HG02571 (cell line): ENCODE results near the gene FPR3.
"Not testable (repeated sequence)": the region's sequence is repeated elsewhere in the genome, so short reads cannot be mapped to it uniquely, and the experiment has no call there.

Experiments
- ATAC-seq: cut with Tn5 transposase; IDR thresholded peaks from one replicate; pipeline ENCODE4 v1.9.1; 2021; ENCODE audit warnings: mild to moderate bottlenecking, moderate library complexity; ENCODE audit not compliant: unreplicated experiment

Gene FPR3

DNA sequence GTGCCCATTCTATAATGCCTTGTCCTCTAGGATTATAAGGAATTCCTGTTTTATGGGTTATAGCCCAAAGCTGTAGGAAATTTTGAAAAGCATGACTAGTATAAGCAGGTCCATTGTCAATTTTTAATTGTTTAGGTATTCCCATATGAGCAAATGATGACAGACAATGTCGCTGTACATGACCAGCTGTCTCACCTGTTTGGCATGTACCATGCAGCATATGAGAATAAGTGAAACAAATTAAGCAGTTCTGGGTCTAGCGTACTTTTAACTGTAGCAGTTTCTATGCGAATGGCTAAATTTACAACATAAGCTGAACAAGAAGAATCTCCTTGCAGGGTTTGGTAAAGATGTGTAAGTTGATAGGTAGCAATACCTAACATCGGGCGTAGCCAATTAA, 11.6 kb downstream of the FPR3 start:
- ATAC-seq = not testable (repeated sequence)

DNA sequence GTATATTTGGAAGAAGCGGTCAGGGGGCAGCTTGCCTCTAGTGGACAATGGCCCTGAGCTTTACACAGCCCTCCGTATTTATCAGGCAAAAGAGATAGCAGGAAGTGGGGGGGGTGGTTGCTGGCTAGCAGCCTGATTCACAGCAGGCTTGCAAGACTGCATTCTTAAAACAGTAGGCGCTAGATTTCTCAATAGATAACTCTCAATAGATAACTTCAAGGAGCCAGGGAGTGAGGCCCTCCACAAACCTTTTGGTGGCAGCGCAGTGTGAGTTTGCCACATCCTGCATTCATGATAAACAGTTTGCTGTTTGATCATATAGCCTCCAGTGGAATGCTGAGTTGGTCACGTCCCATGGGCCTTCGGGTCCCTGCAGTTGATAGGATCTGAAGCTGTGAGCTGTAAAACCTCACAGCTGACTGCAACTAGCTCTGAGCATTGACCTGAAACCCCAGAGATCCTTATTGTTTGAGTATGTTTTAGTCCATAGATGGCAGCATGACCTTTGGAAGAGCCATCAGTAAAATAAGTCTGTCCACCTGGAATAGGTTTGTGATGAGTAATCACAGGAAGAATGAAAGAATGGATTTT, 12.2 kb downstream of the FPR3 start:
- no peak for ATAC-seq

GRCh38 chr19:51807925-51808324, 13.0 kb downstream of the FPR3 start:
- ATAC-seq = no peak

DNA sequence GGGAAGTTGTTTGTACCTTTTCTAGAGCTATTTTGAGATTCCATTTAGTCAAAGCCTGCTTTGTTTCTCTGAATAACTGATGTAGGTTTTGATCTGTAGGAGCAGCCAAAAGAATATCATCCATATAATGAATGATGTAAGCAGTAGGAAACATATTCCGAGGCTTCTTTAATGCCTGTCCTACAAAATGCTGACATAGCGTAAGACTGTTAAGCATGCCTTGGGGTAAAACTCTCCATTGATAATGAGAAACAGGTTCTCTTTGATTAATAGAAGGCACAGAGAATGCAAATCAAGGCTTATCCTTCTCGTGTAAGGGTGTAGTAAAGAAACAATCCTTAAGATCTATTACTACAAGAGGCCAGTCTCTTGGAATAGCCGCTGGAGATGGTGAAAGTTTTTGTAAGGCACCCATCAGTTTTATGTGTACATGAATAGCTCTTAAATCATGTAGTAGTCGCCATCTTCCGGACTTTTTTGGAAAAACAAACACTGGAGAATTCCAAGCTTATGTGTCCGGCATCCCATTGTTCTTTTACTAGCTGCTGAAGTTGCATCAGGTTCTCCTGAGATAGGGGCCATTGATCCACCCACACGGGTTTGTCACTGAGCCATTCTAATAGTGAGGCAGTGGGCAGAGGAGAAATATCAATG, 13.5 kb downstream of the FPR3 start:
- ATAC-seq = no peak

DNA sequence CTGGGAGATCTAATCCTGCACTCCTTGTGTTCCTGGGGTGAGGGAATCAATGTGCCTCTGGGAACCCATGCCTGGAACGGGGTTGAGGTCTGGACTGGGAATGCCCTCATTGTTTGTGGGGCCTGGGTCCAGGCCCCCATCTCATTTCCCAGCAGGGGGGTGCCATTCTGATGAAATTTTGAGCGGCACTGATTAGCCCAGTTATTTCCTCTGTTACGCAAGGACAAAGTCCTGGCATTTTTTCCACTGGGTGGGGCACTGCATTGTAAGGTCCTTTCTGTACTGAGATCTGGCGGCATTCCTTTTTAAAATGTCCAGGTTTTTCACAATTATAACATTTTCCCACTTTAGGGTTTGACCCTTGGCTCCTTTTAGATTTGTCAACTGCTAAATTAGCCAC, 14.8 kb downstream of the FPR3 start:
- no peak for ATAC-seq

DNA sequence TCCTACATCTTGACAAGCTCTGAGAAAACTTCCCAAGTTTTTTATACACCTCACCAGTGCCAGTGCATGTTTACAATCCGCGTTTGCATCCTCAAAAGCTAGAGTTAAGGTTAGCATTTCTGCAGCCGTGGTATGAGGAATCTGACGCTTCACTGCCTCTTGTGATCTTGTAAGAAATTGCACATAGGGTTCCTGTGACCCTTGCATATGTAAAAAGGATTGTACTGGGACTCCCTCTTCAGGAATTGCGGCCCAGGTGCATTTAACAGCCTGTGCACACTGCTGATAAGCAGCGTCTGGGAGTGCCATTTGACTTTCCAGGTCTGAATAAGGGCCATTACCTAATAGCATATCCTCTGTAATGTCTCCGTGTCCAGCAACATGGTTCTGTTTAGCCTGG, 15.3 kb downstream of the FPR3 start:
- no peak for ATAC-seq

- no peak for ATAC-seq
Measured at GRCh38 chr19:51811344-51811743, 16.4 kb downstream of the FPR3 start.

DNA sequence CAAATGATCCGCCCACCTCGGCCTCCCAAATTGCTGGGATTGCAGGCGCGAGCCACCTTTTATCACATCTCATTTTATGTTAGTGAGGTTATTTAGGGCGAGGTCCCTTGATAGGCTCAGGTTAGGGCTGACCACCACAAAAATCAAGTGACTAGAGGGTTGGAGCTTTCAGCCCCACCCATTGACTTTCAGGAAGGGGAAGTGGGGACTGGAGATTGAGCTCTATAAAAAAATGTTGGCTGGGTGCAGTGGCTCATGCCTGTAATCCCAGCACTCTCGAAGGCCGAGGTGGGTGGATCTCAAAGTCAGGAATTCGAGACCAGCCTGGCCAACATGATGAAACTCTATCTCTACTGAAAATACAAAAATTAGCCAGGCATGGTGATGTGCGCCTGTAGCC, 20.1 kb downstream of the FPR3 start:
- ATAC-seq = no peak

DNA sequence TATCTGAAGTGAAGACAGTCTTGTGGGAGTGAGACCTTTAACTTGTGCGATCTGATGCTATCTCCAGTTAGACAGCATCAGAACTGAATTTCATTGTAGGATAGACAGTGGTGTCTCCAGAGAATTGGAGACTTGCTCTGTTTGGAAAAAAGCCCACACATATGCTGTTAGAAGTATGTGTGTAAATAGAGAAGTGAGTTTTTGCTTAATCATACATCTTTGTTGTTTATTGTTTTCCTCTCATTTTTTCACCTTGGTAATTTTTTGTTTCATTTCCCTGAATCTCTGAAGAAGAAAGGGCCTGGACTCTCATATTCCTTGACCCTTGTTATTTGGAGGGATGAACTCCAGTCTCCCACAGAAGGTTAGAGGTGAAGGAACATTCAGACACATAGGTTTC, 21.8 kb downstream of the FPR3 start:
- ATAC-seq = no peak

DNA sequence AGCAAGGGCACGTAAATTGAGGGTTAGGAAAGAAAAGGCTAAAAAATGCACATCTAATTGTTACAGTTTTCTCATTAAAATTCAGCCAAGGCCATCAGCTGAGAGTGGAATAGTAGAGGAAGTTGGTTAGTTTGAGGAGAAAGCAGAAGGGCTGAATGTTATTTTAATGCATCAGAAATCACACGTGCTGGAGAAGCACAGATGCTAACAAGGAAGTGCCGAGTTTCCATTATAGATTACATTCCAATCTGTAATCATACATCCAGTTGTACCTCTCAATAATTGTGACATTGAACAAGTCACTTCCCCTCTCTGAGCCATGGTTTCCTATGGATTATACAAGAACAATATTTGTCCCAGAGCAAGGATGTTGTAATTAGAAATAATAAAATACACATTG, 25.1 kb downstream of the FPR3 start:
- no peak for ATAC-seq

GRCh38 chr19:51820831-51821446, 26.0 kb downstream of the FPR3 start:
- ATAC-seq = no peak

- no peak for ATAC-seq
Measured at GRCh38 chr19:51821456-51821855, 26.5 kb downstream of the FPR3 start.

GRCh38 chr19:51821921-51822320, 27.0 kb downstream of the FPR3 start:
- no peak for ATAC-seq

DNA sequence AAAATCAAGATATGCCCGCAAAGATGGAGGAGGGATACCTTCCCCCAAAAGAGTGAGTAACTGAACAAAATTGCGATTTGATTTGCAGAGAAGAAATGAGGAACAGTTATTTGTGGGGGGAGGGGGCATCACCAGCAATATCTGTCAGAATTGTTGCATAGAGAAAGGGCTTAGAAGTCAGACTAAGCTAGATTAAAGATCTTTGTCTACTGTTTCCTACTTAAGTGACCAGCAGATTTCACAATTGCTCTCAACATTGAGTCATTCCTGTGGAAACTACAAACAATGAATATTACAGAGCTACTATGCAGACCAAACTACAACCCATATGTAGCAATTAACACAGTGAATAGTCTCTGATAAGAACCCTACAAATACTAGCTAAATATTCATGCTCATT, 27.4 kb downstream of the FPR3 start:
- ATAC-seq = no peak

GRCh38 chr19:51822946-51823345, 28.0 kb downstream of the FPR3 start:
- ATAC-seq = no peak

- no peak for ATAC-seq
Measured at GRCh38 chr19:51824281-51825005, 29.5 kb downstream of the FPR3 start.

DNA sequence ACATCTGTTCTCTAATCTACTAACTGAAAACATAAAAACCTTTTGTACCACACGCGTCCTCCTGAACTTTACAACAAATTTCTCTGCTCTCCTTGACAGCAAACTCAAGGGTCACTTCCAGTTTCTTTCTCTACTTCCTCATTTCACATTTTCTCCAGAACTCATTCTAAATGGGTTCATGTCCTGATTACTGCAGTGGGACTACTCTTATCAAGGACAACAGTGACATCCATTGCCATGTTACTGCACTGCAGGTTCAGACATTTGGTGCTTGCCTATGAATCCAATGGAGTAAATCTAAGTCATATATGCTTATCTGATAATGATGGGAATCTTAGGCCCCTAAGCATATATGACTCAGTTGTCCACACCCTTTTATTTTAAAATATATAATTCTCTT, 35.3 kb downstream of the FPR3 start:
- ATAC-seq = no peak

DNA sequence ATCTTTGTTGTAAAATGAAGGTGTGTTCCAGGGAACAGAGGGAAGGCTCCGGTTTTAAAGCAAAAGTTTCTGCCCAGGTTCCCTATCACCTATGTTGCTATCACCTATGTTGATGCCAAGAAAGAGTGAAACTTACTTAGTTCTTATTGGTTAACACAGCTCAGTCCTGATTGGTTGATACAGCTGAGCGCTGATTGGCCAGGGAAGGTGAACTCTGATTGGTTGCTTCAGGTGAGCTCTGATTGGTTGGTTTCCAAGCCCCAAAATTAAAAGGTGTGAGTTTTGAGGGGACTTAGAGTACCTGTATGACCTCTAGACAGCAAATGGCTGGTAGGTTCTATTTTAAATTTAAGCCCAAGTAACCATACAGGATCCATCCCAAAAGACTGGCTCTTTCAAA, 42.2 kb downstream of the FPR3 start:
- no peak for ATAC-seq

GRCh38 chr19:51861870-51862622, 67.1 kb downstream of the FPR3 start:
- no peak for ATAC-seq

GRCh38 chr19:51873097-51873496, 78.1 kb downstream of the FPR3 start:
- no peak for ATAC-seq
